ENCODE results near the gene CFC1B. TPM values are rescaled to one million over a fixed set of nuclear protein-coding genes. Genes with fewer than 3 reads are reported as not detected.
"Not testable (repeated sequence)": the region's sequence is repeated elsewhere in the genome, so short reads cannot be mapped to it uniquely, and the experiment has no call there.

CFC1B gene
- total RNA-seq, 1 experiment from 2014 or later = not detected

GRCh38 chr2:130554178-130554577 is 33.2 kb downstream of the CFC1B start:
- not testable (repeated sequence) for DNase-seq (ENCODE audit: extremely low read depth, low read depth)

GRCh38 chr2:130556441-130556840 is 35.4 kb downstream of the CFC1B start:
- DNase-seq (ENCODE audit: extremely low read depth, low read depth) = not testable (repeated sequence)

DNA sequence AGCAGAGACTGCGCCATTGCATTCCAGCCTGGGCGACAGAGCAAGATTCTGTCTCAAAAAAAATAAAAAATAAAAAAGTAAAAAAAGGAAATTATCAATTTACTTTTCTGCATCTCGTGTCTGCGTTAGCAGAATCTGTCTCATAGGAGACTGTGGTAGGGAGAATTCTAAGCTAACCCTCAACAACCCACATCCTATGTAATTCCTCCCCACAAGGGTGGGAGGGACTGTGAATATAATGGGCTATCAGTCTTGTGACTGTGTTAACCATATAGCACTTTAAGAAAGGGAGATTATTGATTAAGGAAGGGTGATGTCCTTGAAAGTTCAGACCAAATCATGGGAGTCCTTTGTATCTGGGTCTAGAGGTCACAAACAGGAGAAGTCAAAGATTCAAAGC is 45.1 kb downstream of the CFC1B start:
- DNase-seq (ENCODE audit: extremely low read depth, low read depth) = not testable (repeated sequence)

DNA sequence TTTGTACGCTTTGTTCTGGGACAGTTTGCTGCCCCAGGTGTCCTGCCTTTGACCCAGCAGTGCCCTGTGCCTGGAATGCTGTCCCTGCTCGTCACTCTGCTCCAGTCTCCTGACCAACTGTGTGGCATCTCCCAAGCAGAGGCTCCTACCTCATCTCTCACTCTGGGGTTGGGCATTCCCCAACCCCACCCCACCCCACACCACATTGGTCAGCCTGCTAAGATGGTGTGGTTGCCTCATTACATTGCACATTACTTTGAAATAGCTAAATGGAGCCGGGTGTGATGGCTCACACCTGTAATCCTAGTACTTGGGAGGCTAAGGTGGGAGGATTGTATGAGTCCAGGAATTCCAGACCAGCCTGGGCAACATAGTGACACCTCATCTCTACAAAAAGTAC is 50.9 kb downstream of the CFC1B start:
- DNase-seq (ENCODE audit: extremely low read depth, low read depth) = not testable (repeated sequence)

DNA sequence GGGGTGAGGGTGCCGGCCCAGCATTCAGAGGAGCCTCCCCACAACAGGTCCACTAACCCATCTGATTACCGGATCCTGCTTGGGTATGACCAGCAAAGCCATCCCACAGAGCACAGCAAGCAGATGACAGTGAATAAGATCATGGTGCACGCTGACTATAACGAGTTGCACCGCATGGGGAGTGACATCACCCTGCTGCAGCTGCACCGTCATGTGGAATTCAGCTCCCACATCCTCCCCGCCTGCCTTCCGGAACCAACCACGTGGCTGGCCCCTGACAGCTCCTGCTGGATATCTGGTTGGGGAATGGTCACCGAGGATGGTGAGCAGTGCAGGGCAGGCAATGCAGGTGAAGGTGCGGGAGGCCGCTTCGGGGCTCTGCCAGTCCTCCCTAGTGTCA is 53.2 kb downstream of the CFC1B start:
- DNase-seq (ENCODE audit: extremely low read depth, low read depth) = not testable (repeated sequence)

DNA sequence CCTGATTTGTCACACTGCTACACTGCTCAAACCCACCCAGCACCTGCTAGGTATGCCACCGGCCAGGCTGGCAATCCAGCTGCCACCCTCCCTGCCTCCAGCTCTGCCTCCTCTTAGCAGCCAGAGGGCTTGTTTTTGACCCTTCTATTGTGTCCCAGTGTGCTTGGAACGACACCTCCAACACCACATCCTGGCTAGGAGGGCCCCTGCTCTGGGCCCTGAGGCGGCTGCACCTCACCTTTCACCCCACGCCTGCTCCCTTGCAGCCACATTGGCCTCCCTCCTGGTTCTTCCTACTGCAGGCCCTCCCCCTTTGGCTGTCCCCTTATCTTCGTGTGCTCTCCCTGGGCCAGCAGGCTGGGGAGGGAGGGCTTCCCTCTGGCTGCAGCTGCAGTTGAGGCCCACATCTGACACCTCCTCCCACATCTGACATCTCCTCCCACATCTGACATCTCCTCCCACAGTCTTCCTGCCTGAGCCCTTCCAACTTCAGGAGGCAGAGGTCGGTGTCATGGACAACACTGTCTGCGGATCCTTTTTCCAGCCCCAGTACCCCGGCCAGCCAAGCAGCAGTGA is 55.3 kb downstream of the CFC1B start:
- not testable (repeated sequence) for DNase-seq (ENCODE audit: extremely low read depth, low read depth)

DNA sequence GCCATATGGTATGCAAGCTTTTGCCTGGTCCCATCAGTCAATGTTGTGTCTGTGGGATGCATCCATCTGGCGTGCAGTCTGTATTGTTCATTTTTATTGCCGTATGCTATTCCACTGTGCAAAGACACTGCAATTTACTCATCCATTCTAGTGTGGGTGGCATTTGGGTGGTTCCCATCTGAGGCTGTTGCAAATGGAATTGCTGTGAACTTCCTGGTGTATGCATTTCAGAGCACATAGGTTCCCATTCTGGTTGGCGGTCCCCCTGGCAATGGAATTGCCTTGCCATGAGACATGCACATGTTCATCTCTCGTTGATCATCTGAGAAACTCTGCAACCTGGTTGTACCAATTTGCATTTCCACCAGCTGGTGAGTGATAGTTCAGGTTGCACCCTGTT is 56.5 kb downstream of the CFC1B start:
- DNase-seq (ENCODE audit: extremely low read depth, low read depth) = not testable (repeated sequence)

Small RNA genes lying within 50 kb of the gene (small RNA-seq; reads per million reads assigned to genes)
- gene RF00017 (0 reads per million in 2 experiments), gene RNU6-473P (0 reads per million in 2 experiments)

Other genes starting within 250 kb of the CFC1B start
- 120 and 138 TPM in 2 replicates for gene IMP4, start 178.3 kb upstream of the CFC1B start, total RNA-seq (2014; rRNA removed; shearing (Covaris generic))
- gene PTPN18, start 165.2 kb upstream of the CFC1B start, total RNA-seq (2014; rRNA removed; shearing (Covaris generic)) = 26.7 and 33.8 TPM in 2 replicates
- not detected in 2 replicates for gene POTEI, start 11.9 kb upstream of the CFC1B start, total RNA-seq (2014; rRNA removed; shearing (Covaris generic))
- gene CFC1, start 78.4 kb downstream of the CFC1B start, total RNA-seq (2014; rRNA removed; shearing (Covaris generic)) = not detected in 2 replicates
- gene POTEJ, start 90.2 kb downstream of the CFC1B start, total RNA-seq (2014; rRNA removed; shearing (Covaris generic)) = not detected in 2 replicates
- gene GPR148, start 207.8 kb downstream of the CFC1B start, total RNA-seq (2014; rRNA removed; shearing (Covaris generic)) = not detected in 2 replicates
- not detected in 2 replicates for gene AMER3, start 234.3 kb downstream of the CFC1B start, total RNA-seq (2014; rRNA removed; shearing (Covaris generic))

Data from NCI-H460 (cell line).